Naive B cell (primary cell): ENCODE measurements around the gene ASB2. TPM values are rescaled to one million over a fixed set of nuclear protein-coding genes. Genes with fewer than 3 reads are reported as not detected.

Source experiments
- ATAC-seq, 2 donors: fragments of 150-1000 bp; cut with Tn5 transposase; 2 replicates each; pipeline ENCODE4 v1.10.0; 2021; ENCODE audit warnings: low read depth in 2 of 2, mild to moderate bottlenecking in 2 of 2, moderate library complexity in 2 of 2
- DNase-seq: peaks from one replicate; pipeline ENCODE4 v3.0.0; 2022
- H3K27ac Mint-ChIP-seq, 6 donors: one replicate each; pipeline ENCODE4 v1.8.0; 2020 to 2022; ENCODE audit warnings: mild to moderate bottlenecking in 6 of 6, mixed read lengths in 6 of 6, moderate library complexity in 5 of 6, inconsistent platforms in 2 of 6
- H3K27me3 Mint-ChIP-seq, 3 donors: one replicate each; pipeline ENCODE4 v1.8.0; 2021 to 2022; ENCODE audit warnings: mixed read lengths in 3 of 3, mild to moderate bottlenecking in 1 of 3
- H3K36me3 Mint-ChIP-seq, 2 donors: one replicate each; pipeline ENCODE4 v1.8.0; 2020 to 2022; ENCODE audit warnings: mixed read lengths in 2 of 2, inconsistent platforms in 1 of 2, mild to moderate bottlenecking in 1 of 2
- H3K4me1 Mint-ChIP-seq, 3 donors: one replicate each; pipeline ENCODE4 v1.8.0; 2020 to 2022; ENCODE audit warnings: mixed read lengths in 3 of 3, inconsistent platforms in 1 of 3, mild to moderate bottlenecking in 1 of 3, moderate library complexity in 1 of 3
- H3K4me3 Mint-ChIP-seq, 8 donors: one replicate each; pipeline ENCODE4 v1.8.0; 2020 to 2022; ENCODE audit warnings: mild to moderate bottlenecking in 8 of 8, mixed read lengths in 8 of 8, moderate library complexity in 8 of 8, inconsistent platforms in 2 of 8
- H3K9me3 Mint-ChIP-seq, 7 donors: one replicate each; pipeline ENCODE4 v1.8.0; 2020 to 2022; ENCODE audit warnings: mixed read lengths in 7 of 7, mild to moderate bottlenecking in 5 of 7, inconsistent platforms in 2 of 7, moderate library complexity in 1 of 7
- polyA plus RNA-seq, 6 donors: library from polyadenylated mRNA; unstranded; fragments of 300-500 nt; fragmentation: Illumina TruSeq; gene quantifications; one replicate each; pipeline ENCODE4 v1.2.3, GENCODE V29; 2021; ENCODE audit warnings: low read depth in 6 of 6

The ASB2 gene
- polyA plus RNA-seq, 6 donors from 2014 or later, result 0.18 to 0.62 (median 0.29) TPM; not detected in 3

DNA sequence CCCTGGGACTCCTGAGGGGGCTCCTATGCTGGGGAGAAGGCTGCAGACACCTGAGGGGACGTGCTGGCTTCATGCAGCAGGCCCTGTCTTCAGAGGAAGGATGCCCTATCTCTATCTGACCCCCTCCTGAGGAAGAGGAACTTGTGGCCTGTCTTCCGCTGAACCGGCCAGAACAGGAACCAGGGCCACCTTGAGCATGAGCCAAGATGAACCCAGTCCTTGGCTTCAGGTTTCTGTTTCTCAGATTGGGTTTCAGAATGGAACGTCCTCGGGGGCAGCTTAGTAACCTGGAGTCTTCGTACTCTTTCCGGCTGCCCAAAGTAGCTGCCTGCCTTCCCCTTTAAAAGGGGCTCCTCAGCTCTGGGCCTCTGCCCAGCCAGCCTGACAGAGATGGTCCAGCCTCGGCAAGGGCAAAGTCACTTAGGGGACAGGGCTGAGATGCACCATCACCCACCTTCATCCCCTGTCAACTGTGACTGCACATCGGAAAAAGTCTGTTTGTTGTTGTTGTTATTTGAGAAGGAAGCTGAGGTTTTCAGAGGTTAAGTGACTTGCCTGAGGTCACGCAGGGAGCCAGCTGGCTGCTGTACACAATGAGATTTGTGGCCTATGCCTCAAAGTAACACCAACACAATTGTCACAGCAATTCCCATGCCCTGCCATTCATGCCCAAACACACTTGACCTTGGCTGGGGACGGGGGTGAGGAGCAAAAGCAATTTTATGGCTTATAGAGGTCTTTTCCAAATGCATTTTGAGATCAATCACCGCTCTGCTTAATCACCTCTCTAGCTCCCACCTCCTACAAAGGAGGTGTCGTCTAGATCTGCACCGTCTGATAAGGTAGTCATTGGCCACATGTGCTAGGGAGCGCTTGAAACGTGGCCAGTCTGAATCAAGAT, 13.4 kb downstream of the ASB2 start:
- Mint-ChIP-seq H3K4me1 (peaks cover 67 to 94% (median 83%) of the 10 kb centered on the region in 3 donors), H3K4me3 (peak overlapping the region; percentile 52 to 89 (median 69)), H3K9me3 (peaks cover 0 to 7% (median 0%) of the 10 kb centered on the region in 7 donors), H3K27ac (peak overlapping the region; percentile 95 to 99 (median 96)), H3K36me3 (no peaks in the 10 kb centered on the region), H3K27me3 (no peaks in the 10 kb centered on the region)
- peak; percentile 76 for DNase-seq
- ATAC-seq, result peak; percentile 67 to 72

- peaks cover 0 to 7% (median 0%) of the 10 kb centered on the region in 7 donors for H3K9me3 Mint-ChIP-seq
- H3K4me3 Mint-ChIP-seq, result peak overlapping the region in 5 of 8 donors; percentile 44 to 82 (median 68)
- no peak for ATAC-seq
Measured at GRCh38 chr14:93961620-93962019, 14.8 kb downstream of the ASB2 start.

GRCh38 chr14:93960774-93961438, 15.5 kb downstream of the ASB2 start:
- no peak for ATAC-seq
- Mint-ChIP-seq H3K4me3 (peak overlapping the region in 5 of 8 donors; percentile 2 to 44 (median 40)), H3K36me3 (no peaks in the 10 kb centered on the region), H3K27me3 (no peaks in the 10 kb centered on the region), H3K9me3 (peaks cover 0 to 7% (median 0%) of the 10 kb centered on the region in 7 donors), H3K4me1 (peaks cover 67 to 93% (median 91%) of the 10 kb centered on the region in 3 donors), H3K27ac (peak overlapping the region in 2 of 6 donors; percentile 65 to 95)
- no peak for DNase-seq

More at GRCh38 chr14:93961620-93962019, 14.8 kb downstream of the ASB2 start:
- Mint-ChIP-seq H3K4me1 (peaks cover 64 to 93% (median 85%) of the 10 kb centered on the region in 3 donors), H3K27ac (peak overlapping the region; percentile 65 to 95 (median 87)), H3K27me3 (no peaks in the 10 kb centered on the region), H3K36me3 (no peaks in the 10 kb centered on the region)
- DNase-seq, result no peak

GRCh38 chr14:93960108-93960475, 16.3 kb downstream of the ASB2 start:
- no peaks in the 10 kb centered on the region for H3K27me3 Mint-ChIP-seq
- DNase-seq (no peak), ATAC-seq (no peak)
- peak overlapping the region in 4 of 6 donors; percentile 90 to 98 (median 96) for H3K27ac Mint-ChIP-seq
- H3K36me3 Mint-ChIP-seq, result no peaks in the 10 kb centered on the region
- H3K4me1 Mint-ChIP-seq, result peaks cover 69 to 95% (median 93%) of the 10 kb centered on the region in 3 donors
- peak overlapping the region in 5 of 8 donors; percentile 25 to 85 (median 70) for H3K4me3 Mint-ChIP-seq
- peaks cover 0 to 6% (median 0%) of the 10 kb centered on the region in 7 donors for H3K9me3 Mint-ChIP-seq

DNA sequence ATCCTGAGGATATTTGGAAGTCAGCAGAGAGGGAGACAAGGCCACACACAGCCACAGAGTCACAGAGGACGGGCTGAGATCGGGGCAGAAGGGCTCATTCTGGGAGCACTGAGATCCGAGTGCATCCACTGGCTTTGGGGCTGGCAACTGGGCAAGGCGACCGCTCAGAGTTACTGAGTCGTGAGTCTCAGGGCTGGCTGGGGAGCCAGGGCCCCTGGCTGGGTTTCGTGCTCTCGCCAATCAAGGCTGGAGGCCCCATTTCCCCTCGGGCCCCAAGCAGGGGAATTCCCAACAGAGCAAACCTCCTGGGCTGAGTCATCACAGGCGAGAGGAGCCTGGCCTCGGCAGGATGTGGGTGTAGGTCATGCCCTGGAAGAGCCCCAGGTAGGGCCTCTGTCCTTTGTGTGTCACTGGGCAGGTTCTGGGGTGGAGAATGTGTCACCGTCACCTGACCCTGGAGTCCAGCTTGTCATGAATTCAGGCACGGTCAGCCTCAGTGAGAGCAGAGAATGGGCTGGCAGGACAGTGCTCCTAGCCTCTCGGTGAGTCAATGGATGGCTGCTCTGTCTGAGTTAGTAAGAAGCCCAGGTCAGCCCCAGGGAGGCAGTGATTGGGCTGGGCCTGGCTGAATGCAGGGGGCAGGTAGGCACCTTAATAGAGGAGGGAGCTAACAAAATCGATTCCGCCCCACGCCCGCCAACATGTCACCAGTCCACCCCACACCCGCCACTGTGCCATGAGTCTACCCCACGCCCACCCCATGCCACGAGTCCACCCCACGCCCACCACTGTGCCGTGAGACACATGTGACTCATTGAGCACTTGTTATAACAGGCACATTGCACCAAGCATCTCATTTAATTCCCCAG, 16.9 kb downstream of the ASB2 start:
- H3K27me3 Mint-ChIP-seq, result no peaks in the 10 kb centered on the region

GRCh38 chr14:93958567-93959238, 17.7 kb downstream of the ASB2 start:
- no peak for DNase-seq
- H3K27ac Mint-ChIP-seq, result peak overlapping the region; percentile 88 to 98 (median 96)
- peaks cover 68 to 95% (median 92%) of the 10 kb centered on the region in 3 donors for H3K4me1 Mint-ChIP-seq
- no peaks in the 10 kb centered on the region for H3K27me3 Mint-ChIP-seq
- no peak for ATAC-seq
- no peaks in the 10 kb centered on the region for H3K36me3 Mint-ChIP-seq
- H3K9me3 Mint-ChIP-seq, result no peaks in the 10 kb centered on the region
- H3K4me3 Mint-ChIP-seq, result peak overlapping the region in 7 of 8 donors; percentile 25 to 85 (median 70)

More for the DNA sequence above, 16.9 kb downstream of the ASB2 start:
- peak overlapping the region; percentile 88 to 98 (median 96) for H3K27ac Mint-ChIP-seq
- DNase-seq (peak; percentile 80), ATAC-seq (peak; percentile 74 to 79)
- peak overlapping the region in 7 of 8 donors; percentile 25 to 85 (median 70) for H3K4me3 Mint-ChIP-seq
- H3K4me1 Mint-ChIP-seq, result peaks cover 67 to 95% (median 93%) of the 10 kb centered on the region in 3 donors
- H3K9me3 Mint-ChIP-seq, result no peaks in the 10 kb centered on the region
- H3K36me3 Mint-ChIP-seq, result no peaks in the 10 kb centered on the region

DNA sequence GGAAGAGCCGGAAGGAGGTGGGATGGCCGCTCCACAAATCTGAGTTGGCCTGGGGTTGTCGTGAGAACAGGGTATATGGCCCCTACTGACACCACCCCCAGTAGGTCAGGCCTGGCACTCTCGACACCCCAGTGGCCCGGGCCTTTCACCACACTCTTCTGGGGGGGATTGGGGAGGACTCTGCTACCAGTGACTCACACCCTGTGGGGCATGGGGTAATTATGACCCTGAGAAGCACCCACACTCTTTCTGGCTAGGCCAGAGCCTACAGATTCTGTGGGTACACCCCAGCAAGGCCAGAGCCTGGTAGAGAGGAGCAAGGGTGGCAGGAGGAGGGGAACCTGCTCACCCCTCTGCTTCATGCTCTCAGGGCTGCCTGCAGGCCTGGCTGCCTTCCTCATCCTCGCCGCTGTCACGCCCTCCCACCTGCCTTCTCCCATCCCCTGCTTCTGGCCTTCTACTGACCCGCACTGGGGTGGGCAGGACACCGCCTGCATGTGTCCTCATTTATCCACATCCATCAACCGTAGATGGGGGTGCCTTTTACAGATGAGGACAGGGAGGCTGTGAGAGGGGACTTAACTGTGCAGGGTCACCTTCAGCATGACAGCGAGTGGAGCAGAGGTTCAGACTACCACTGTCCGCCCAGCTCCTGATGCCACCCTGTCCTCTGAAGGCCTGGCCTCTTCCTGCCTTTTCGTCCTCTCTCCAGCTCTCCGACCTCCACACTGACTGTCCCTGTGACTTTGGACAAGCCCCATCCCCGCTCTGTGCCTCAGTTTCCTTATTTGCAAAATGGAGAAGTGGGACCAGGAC, 18.4 kb downstream of the ASB2 start:
- peaks cover 64 to 94% (median 85%) of the 10 kb centered on the region in 3 donors for H3K4me1 Mint-ChIP-seq
- DNase-seq (no peak), ATAC-seq (no peak)
- no peaks in the 10 kb centered on the region for H3K9me3 Mint-ChIP-seq
- no peaks in the 10 kb centered on the region for H3K27me3 Mint-ChIP-seq
- H3K36me3 Mint-ChIP-seq, result no peaks in the 10 kb centered on the region
- no peak overlapping the region for H3K4me3 Mint-ChIP-seq
- H3K27ac Mint-ChIP-seq, result peak overlapping the region; percentile 53 to 96 (median 76)

- H3K4me1 Mint-ChIP-seq, result peaks cover 61 to 94% (median 78%) of the 10 kb centered on the region in 3 donors
- DNase-seq, result no peak
- no peak for ATAC-seq
- H3K36me3 Mint-ChIP-seq, result no peaks in the 10 kb centered on the region
- peak overlapping the region in 2 of 8 donors; percentile 66 to 80 for H3K4me3 Mint-ChIP-seq
- no peaks in the 10 kb centered on the region for H3K9me3 Mint-ChIP-seq
- no peaks in the 10 kb centered on the region for H3K27me3 Mint-ChIP-seq
- H3K27ac Mint-ChIP-seq, result peak overlapping the region in 3 of 6 donors; percentile 19 to 96 (median 81)
Measured at GRCh38 chr14:93957333-93957710, 19.0 kb downstream of the ASB2 start.

DNA sequence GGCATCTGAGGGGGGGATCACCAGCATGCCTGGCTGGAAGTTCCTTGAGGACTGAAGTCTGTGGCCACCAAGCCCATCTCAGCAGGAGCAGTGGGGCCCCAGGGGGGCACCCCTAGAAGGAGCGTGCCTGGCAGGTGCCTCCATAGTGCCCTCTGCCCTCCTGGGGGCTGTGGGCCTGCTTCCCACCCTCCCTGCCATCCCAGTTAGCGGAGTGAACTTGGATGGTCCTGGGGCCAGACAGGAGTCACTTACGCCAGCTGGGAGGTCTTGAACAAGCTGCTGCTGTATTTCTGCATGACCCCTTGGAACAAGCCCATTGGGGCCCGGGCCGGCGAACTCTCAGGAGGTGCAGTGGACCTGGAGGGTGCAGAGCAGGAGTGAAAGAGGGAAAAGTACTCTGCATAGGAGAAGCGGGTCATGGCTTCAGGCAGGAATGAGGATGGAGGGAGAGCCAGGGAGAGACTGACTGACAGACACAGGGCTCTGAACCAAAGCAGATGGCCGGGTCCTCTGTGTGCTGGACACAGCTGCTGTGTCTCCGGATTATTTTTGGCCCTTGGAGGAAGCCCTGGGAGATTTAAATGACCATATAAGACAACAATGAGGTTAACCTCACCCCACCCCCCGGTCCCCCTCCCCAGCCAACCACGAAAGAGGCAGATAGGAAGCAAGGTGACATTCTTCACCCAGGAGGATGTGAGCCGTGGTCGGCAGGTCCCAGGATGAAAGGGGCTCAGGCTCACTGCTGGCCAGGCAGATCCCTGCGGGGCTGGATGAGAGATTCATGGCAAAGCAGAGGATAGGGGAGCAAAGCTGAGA, 19.6 kb downstream of the ASB2 start:
- no peaks in the 10 kb centered on the region for H3K9me3 Mint-ChIP-seq
- DNase-seq (no peak), ATAC-seq (no peak)
- peak overlapping the region in 4 of 6 donors; percentile 67 to 96 (median 86) for H3K27ac Mint-ChIP-seq
- peak overlapping the region in 3 of 8 donors; percentile 7 to 80 (median 66) for H3K4me3 Mint-ChIP-seq
- no peaks in the 10 kb centered on the region for H3K27me3 Mint-ChIP-seq
- H3K4me1 Mint-ChIP-seq, result peaks cover 57 to 90% (median 74%) of the 10 kb centered on the region in 3 donors
- H3K36me3 Mint-ChIP-seq, result no peaks in the 10 kb centered on the region

DNA sequence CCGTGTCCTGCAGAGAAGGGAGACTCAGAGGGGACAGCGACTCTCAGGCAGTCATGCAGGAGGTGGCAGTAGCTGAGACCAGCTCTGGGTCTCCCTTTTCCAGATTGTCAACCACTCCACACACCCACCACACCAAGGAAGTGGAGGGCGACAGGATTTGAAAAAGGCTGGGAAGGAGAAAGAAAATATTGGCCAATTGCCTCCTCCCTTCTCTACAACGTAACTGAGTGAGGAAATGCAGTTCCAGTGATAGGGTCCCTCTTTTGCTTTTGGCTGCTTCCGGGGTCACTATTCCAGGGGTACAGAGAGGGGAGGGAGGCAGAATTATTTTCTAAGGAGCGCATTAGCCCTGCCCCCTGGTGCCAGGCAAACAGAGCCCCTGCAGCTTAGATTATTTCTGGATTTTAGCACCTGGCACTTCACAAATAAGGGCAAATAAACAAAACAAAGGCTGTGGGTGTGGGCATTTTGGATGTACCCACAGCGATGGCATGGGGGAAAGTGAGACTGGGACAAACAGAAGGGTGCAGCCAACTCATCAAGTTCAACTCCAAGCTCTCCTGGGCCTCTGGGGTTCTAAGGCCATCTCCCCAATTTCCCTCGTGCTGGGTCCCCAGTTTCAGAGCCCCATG, 20.4 kb downstream of the ASB2 start:
- no peaks in the 10 kb centered on the region for H3K36me3 Mint-ChIP-seq
- no peak for DNase-seq
- no peak for ATAC-seq
- H3K9me3 Mint-ChIP-seq, result no peaks in the 10 kb centered on the region
- H3K4me1 Mint-ChIP-seq, result peaks cover 50 to 82% (median 66%) of the 10 kb centered on the region in 3 donors
- H3K27me3 Mint-ChIP-seq, result peaks cover 0 to 3% (median 0%) of the 10 kb centered on the region in 3 donors
- peak overlapping the region in 5 of 8 donors; percentile 5 to 85 (median 74) for H3K4me3 Mint-ChIP-seq
- H3K27ac Mint-ChIP-seq, result peak overlapping the region in 5 of 6 donors; percentile 14 to 96 (median 74)
